A673 (cell line): ENCODE measurements around the gene MS4A10.

ENCODE experiments used
- EZH2 ChIP-seq: fragments of 200-600 bp; sonication (generic); IDR thresholded peaks from 2 replicates; pipeline ENCODE4 v1.6.1; 2017; ENCODE audit warnings: borderline replicate concordance, low read depth, mild to moderate bottlenecking, mixed read lengths, antibody characterized with exemption, low read length; ENCODE audit not compliant: poor library complexity, severe bottlenecking
- TF ChIP-seq, protein P1 (sequence below): fragments of 300-800, 200-600 bp; sonication (generic); conservative IDR thresholded peaks from 2 replicates; pipeline ENCODE4 v1.5.1; 2017; ENCODE audit warnings: low read depth, mild to moderate bottlenecking, antibody characterized with exemption, low read length, moderate library complexity, mixed read lengths

DNA sequence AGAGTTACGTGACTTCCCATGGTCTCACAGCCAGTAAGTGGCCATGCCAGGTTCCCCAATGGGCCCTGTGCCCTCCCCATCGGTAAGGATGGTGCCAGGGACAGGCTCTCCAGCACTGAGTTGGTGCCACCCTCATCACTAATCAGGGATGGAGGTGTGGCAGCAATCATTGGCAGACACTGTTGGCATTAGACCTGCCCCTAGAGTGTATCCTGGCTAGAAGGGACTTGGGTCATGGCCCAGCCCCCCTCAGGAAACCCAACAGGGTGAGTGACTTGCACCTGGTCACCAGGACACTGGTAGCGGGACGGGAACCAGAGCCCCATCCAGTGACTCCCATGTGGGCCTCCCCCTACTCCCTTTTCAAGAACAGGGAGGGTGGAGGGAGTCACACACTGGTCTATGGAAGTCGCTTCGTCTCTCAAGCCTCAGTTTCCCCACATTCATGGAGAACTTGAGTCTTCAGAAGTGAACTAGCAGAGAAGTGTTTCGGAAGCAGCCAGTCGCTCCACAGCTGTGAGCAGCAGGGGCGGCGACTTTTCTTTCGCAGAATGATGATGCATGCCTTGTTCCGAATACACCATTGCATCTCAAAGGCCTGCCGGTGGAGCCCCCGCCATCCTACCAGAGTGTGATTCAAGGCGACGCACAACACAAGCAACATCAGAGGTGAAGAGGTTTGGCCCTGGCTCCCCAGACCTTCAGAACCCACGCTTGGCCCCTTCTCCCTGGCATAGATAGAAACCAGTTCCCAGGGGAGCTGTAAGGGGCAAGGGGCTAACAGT, 12.9 kb downstream of the MS4A10 start:
- TF ChIP-seq, protein P1, sequence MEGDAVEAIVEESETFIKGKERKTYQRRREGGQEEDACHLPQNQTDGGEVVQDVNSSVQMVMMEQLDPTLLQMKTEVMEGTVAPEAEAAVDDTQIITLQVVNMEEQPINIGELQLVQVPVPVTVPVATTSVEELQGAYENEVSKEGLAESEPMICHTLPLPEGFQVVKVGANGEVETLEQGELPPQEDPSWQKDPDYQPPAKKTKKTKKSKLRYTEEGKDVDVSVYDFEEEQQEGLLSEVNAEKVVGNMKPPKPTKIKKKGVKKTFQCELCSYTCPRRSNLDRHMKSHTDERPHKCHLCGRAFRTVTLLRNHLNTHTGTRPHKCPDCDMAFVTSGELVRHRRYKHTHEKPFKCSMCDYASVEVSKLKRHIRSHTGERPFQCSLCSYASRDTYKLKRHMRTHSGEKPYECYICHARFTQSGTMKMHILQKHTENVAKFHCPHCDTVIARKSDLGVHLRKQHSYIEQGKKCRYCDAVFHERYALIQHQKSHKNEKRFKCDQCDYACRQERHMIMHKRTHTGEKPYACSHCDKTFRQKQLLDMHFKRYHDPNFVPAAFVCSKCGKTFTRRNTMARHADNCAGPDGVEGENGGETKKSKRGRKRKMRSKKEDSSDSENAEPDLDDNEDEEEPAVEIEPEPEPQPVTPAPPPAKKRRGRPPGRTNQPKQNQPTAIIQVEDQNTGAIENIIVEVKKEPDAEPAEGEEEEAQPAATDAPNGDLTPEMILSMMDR: no peak
- no peak for TF ChIP-seq EZH2
